Erythroblast (primary cell): Measurements from ENCODE around the gene STAC3.

Experiments used
- GATA1 ChIP-seq: IDR thresholded peaks from 2 replicates; pipeline ENCODE4 v1.6.1; 2011; ENCODE audit warnings: low read depth, mild to moderate bottlenecking, control low read depth, low read length, moderate library complexity
- POLR2A ChIP-seq: IDR thresholded peaks from 2 replicates; pipeline ENCODE4 v1.6.1; 2011; ENCODE audit warnings: mild to moderate bottlenecking, low read length

DNA sequence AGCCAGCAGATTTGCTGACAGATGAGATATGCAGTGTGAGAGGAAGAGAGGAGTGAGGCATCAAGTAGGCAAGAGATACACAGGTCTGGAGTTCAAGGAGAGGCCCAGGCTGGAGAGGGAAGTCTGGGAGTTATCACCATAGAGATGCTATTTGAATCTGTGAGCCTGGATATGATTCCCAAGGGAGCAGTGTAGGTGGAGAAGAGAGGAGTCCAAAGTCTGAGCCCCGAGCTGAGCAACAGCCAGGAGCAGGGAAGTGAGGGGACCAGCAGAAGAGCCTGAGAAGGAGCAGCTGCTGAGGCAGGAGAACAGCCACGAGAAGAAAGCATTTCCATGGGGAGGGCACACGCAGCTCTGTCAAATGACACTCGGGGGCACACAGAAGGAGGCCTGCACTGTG lies 54.5 kb downstream of the STAC3 start:
- no peak for TF ChIP-seq POLR2A
- TF ChIP-seq GATA1, result no peak
